CD4-positive, alpha-beta T cell treated with Interleukin-21 for 1 hour (primary cell): ENCODE results near the gene IDI2.

Experiments
- DNase-seq: peaks from one replicate; pipeline ENCODE4 v3.0.0-alpha.2; 2020

IDI2 gene

GRCh38 chr10:1003884-1004670 lies 21.6 kb downstream of the IDI2 start:
- DNase-seq, result no peak

- no peak for DNase-seq
Observed at GRCh38 chr10:1002425-1003006, 23.1 kb downstream of the IDI2 start.

- DNase-seq, result no peak
Observed at GRCh38 chr10:997266-998022, 28.2 kb downstream of the IDI2 start.

- no peak for DNase-seq
Observed at GRCh38 chr10:996031-996430, 29.6 kb downstream of the IDI2 start.

- DNase-seq, result no peak
Observed at GRCh38 chr10:995559-995926, 30.1 kb downstream of the IDI2 start.

GRCh38 chr10:994836-995558 lies 30.7 kb downstream of the IDI2 start:
- DNase-seq, result no peak

- no peak for DNase-seq
Observed at GRCh38 chr10:992871-993270, 32.8 kb downstream of the IDI2 start.

GRCh38 chr10:992467-992866 lies 33.2 kb downstream of the IDI2 start:
- no peak for DNase-seq

GRCh38 chr10:990808-991207 lies 34.9 kb downstream of the IDI2 start:
- no peak for DNase-seq

- DNase-seq, result peak; percentile 5
Observed at GRCh38 chr10:988667-989545, 36.8 kb downstream of the IDI2 start.

- DNase-seq, result peak; percentile 97
Observed at GRCh38 chr10:987870-988666, 37.6 kb downstream of the IDI2 start, which contains the start of gene GTPBP4. TSS of gene GTPBP4 (plus strand) at chr10:988434. CDS start at chr10:988480, 46 bp downstream.

GRCh38 chr10:987620-987869 lies 38.1 kb downstream of the IDI2 start:
- DNase-seq, result no peak

- no peak for DNase-seq
Observed at GRCh38 chr10:986881-987619, 38.6 kb downstream of the IDI2 start.

GRCh38 chr10:986137-986825 lies 39.4 kb downstream of the IDI2 start:
- no peak for DNase-seq

GRCh38 chr10:985361-985760 lies 40.3 kb downstream of the IDI2 start:
- no peak for DNase-seq

GRCh38 chr10:983971-984655 lies 41.5 kb downstream of the IDI2 start:
- DNase-seq, result no peak

GRCh38 chr10:983401-983800 lies 42.3 kb downstream of the IDI2 start:
- no peak for DNase-seq

- no peak for DNase-seq
Observed at GRCh38 chr10:980468-981093, 45.1 kb downstream of the IDI2 start.

GRCh38 chr10:978826-979421 lies 46.7 kb downstream of the IDI2 start:
- DNase-seq, result no peak
